A549 (cell line): ENCODE results near the gene DTD2. TPM values are rescaled to one million over a fixed set of nuclear protein-coding genes. Genes with fewer than 3 reads are reported as not detected.
"Not testable (repeated sequence)": the region's sequence is repeated elsewhere in the genome, so short reads cannot be mapped to it uniquely, and the experiment has no call there.

ENCODE experiments used
- ATAC-seq, 2 experiments: fragments of 200-7000 bp in 1 of 2; fragments of >200 bp in 1 of 2; cut with Nextera tagmentation in 1 of 2; cut with Tn5 transposase in 1 of 2; 3 replicates each; pipeline versions ENCODE4 v1.8.0 to v1.9.1; 2018 to 2020; ENCODE audit warnings: mild to moderate bottlenecking in 1 of 2, moderate library complexity in 1 of 2
- CTCF ChIA-PET: fragments of 300-600 bp; sonication (Branson Sonifier 250); formaldehyde crosslinking; extraction: SDS; loops from one replicate; lab custom pipeline; 2021; ENCODE audit warnings: antibody characterized with exemption, inconsistent platforms; lab: Yijun Ruan, JAX
- POLR2A ChIA-PET: fragments of 350-600 bp; formaldehyde crosslinking; extraction: SDS; loops from one replicate; lab custom pipeline; 2021; ENCODE audit warnings: antibody characterized with exemption, inconsistent platforms; lab: Yijun Ruan, JAX
- DNase-seq, 2 experiments: peaks; one replicate each; pipeline versions ENCODE4 v3.0.0 to v3.0.0-alpha.2; 2011 to 2016; ENCODE audit warnings: low read depth in 1 of 2, low spot score in 1 of 2
- FAIRE-seq: peaks from 2 replicates; lab custom pipeline; 2011; peaks lifted over from hg19 to GRCh38; lab: Jason Lieb, UNC
- H3K27ac ChIP-seq, 2 experiments: fragments of >200 bp; sonication (Bioruptor Twin); formaldehyde crosslinking; 3 replicates each; pipeline ENCODE4 v1.5.1; 2016 to 2017
- H3K4me1 ChIP-seq: fragments of >200 bp; sonication (Bioruptor Twin); formaldehyde crosslinking; 3 replicates; pipeline ENCODE4 v1.6.1; 2016
- H3K4me2 ChIP-seq: fragments of >200 bp; sonication (Bioruptor Twin); formaldehyde crosslinking; 3 replicates; pipeline ENCODE4 v1.6.1; 2016
- H3K4me3 ChIP-seq: fragments of >200 bp; sonication (Bioruptor Twin); formaldehyde crosslinking; 3 replicates; pipeline ENCODE4 v1.5.1; 2016
- H3K9me3 ChIP-seq: fragments of >200 bp; sonication (Bioruptor Twin); formaldehyde crosslinking; 3 replicates; pipeline ENCODE4 v1.6.1; 2016
- ATOH8 ChIP-seq: fragments of 250-450 bp; sonication (Bioruptor Pico); IDR thresholded peaks from 2 replicates; pipeline ENCODE4 v1.5.0; 2020; ENCODE audit warnings: low read depth, mild to moderate bottlenecking, moderate library complexity
- CBX2 ChIP-seq: fragments of 200-600 bp; sonication (generic); IDR thresholded peaks from 2 replicates; pipeline ENCODE4 v1.6.1; 2016; ENCODE audit warnings: low read depth, mild to moderate bottlenecking, borderline replicate concordance
- EP300 ChIP-seq, 2 experiments: fragments of >200 bp; sonication (Bioruptor Twin); formaldehyde crosslinking; IDR thresholded peaks; 2 replicates in 1 of 2; 3 replicates in 1 of 2; pipeline ENCODE4 v1.6.1; 2016 to 2017
- FOSB ChIP-seq: fragments of 250-450 bp; sonication (Bioruptor Pico); IDR thresholded peaks from 2 replicates; pipeline ENCODE4 v1.5.0; 2020; ENCODE audit warnings: mild to moderate bottlenecking, moderate library complexity
- HDAC2 ChIP-seq: fragments of 200-600 bp; sonication (generic); IDR thresholded peaks from 2 replicates; pipeline ENCODE4 v1.6.1; 2016
- HEYL ChIP-seq: fragments of 250-450 bp; sonication (Bioruptor Pico); IDR thresholded peaks from 2 replicates; pipeline ENCODE4 v1.8.0; 2021; ENCODE audit warnings: mild to moderate bottlenecking, moderate library complexity
- JUN ChIP-seq, 2 experiments: fragments of >200 bp; sonication (Bioruptor Twin); formaldehyde crosslinking; IDR thresholded peaks; 2 replicates in 1 of 2; 3 replicates in 1 of 2; pipeline ENCODE4 v1.6.1; 2016 to 2017
- MAFK ChIP-seq: fragments of 450-650 bp; IDR thresholded peaks from 2 replicates; pipeline ENCODE4 v1.6.1; 2014; ENCODE audit not compliant: partially characterized antibody
- MAZ ChIP-seq: fragments of 150-350 bp; IDR thresholded peaks from 2 replicates; pipeline ENCODE4 v1.6.1; 2014; ENCODE audit warnings: antibody characterized with exemption, low read depth, low read length, borderline replicate concordance
- NPAS2 ChIP-seq: fragments of 250-450 bp; sonication (Bioruptor Pico); IDR thresholded peaks from 2 replicates; pipeline ENCODE4 v1.8.0; 2022; ENCODE audit warnings: mild to moderate bottlenecking, moderate library complexity, borderline replicate concordance
- NR3C1 ChIP-seq: fragments of >200 bp; sonication (Bioruptor Twin); formaldehyde crosslinking; IDR thresholded peaks from 3 replicates; pipeline ENCODE4 v1.6.1; 2017
- PHF8 ChIP-seq: fragments of 200-600 bp; sonication (generic); IDR thresholded peaks from 2 replicates; pipeline ENCODE4 v1.6.1; 2016; ENCODE audit warnings: low read depth, mild to moderate bottlenecking, antibody characterized with exemption, moderate library complexity, borderline replicate concordance
- POLR2A ChIP-seq: IDR thresholded peaks from 2 replicates; pipeline ENCODE4 v1.6.1; 2012; ENCODE audit warnings: mild to moderate bottlenecking, low read length
- POLR2AphosphoS2 ChIP-seq: conservative IDR thresholded peaks from 2 replicates; pipeline ENCODE4 v1.6.1; 2012; ENCODE audit warnings: low read length, improper control_type of control experiment, inconsistent platforms
- RCOR1 ChIP-seq: fragments of 150-350 bp; IDR thresholded peaks from 2 replicates; pipeline ENCODE4 v1.6.1; 2014; ENCODE audit warnings: antibody characterized with exemption, low read length, low read depth
- RFX5 ChIP-seq: fragments of 450-650 bp; IDR thresholded peaks from 2 replicates; pipeline ENCODE4 v1.7.1; 2014; ENCODE audit warnings: antibody characterized with exemption, mild to moderate bottlenecking, moderate library complexity
- SMC3 ChIP-seq: fragments of >200 bp; sonication (Bioruptor Twin); formaldehyde crosslinking; IDR thresholded peaks from 3 replicates; pipeline ENCODE4 v1.6.1; 2018; ENCODE audit warnings: inconsistent platforms
- ZFP36 ChIP-seq: fragments of 450-650 bp; IDR thresholded peaks from 2 replicates; pipeline ENCODE4 v1.6.1; 2014; ENCODE audit warnings: borderline replicate concordance; ENCODE audit not compliant: partially characterized antibody
- ZNF302 ChIP-seq: fragments of 250-450 bp; sonication (Bioruptor Pico); IDR thresholded peaks from 2 replicates; pipeline ENCODE4 v1.9.0; 2021; ENCODE audit warnings: inconsistent platforms, mild to moderate bottlenecking, moderate library complexity
- WGBS: methylation state at CpG from one replicate; pipeline ENCODE4 v1.1.6; 2017; ENCODE audit errors: missing lambda C conversion rate; 5-methylcytosine and 5-hydroxymethylcytosine counted together
- polyA plus RNA-seq, 4 experiments: library from polyadenylated mRNA; depleted of rRNA in 3 of 4; stranded (reverse); fragments of >200 nt; fragmentation: RNase III in 1 of 4; extraction: RNeasy Plus Mini Kit Qiagen cat#74134 plus additional on column Dnase treatment in 1 of 4; gene quantifications; 2 replicates in 3 of 4; 3 replicates in 1 of 4; pipeline ENCODE4 v1.2.3, GENCODE V29; 2011 to 2017
- TF ChIP-seq, protein P1 (sequence below): IDR thresholded peaks from 2 replicates; pipeline ENCODE4 v1.6.1; 2012

Gene DTD2
- polyA plus RNA-seq, 2 of the 4 experiments (the other 2 are of a cell fraction): 28.5 to 39.5 TPM

DNA sequence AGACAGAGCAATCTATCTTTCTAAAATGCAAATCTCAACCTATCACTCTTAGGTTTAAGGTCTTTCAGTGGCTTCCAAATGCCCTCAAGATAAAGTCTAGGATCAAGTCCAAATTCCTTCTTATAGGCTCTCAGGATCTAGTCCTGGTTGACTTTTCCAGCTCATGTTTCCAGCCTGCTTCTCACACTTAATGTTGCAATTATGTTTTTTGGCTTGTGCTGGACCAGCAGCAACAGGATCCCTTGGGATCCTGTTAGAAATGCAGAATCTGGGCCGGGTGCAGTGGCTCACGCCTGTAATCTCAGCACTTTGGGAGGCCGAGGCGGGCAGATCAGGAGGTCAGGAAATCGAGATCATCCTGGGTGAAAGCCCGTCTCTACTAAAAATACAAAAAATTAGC lies 19.9 kb upstream of the DTD2 start:
- ChIA-PET CTCF (no interaction called here), POLR2A (no interaction called here)
- ATAC-seq (no peak), DNase-seq (no peak), FAIRE-seq (no peak)
- WGBS: 84% methylated on average over 6 of the region's 6 CpGs
- Histone ChIP-seq H3K4me2 (no peak overlapping the region), H3K4me3 (no peak overlapping the region), H3K4me1 (no peaks in the 10 kb centered on the region), H3K9me3 (no peaks in the 10 kb centered on the region), H3K27ac (no peak overlapping the region)
- TF ChIP-seq JUN (IDR thresholded peaks at IDR 0.05) (no peak), POLR2AphosphoS2 (no peak), HDAC2 (no peak), ZNF302 (CRISPR knock-in tag) (no peak), EP300 (IDR thresholded peaks at IDR 0.05) (no peak)
- TF ChIP-seq, protein P1, sequence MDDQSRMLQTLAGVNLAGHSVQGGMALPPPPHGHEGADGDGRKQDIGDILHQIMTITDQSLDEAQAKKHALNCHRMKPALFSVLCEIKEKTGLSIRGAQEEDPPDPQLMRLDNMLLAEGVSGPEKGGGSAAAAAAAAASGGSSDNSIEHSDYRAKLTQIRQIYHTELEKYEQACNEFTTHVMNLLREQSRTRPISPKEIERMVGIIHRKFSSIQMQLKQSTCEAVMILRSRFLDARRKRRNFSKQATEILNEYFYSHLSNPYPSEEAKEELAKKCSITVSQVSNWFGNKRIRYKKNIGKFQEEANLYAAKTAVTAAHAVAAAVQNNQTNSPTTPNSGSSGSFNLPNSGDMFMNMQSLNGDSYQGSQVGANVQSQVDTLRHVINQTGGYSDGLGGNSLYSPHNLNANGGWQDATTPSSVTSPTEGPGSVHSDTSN: no peak

DNA sequence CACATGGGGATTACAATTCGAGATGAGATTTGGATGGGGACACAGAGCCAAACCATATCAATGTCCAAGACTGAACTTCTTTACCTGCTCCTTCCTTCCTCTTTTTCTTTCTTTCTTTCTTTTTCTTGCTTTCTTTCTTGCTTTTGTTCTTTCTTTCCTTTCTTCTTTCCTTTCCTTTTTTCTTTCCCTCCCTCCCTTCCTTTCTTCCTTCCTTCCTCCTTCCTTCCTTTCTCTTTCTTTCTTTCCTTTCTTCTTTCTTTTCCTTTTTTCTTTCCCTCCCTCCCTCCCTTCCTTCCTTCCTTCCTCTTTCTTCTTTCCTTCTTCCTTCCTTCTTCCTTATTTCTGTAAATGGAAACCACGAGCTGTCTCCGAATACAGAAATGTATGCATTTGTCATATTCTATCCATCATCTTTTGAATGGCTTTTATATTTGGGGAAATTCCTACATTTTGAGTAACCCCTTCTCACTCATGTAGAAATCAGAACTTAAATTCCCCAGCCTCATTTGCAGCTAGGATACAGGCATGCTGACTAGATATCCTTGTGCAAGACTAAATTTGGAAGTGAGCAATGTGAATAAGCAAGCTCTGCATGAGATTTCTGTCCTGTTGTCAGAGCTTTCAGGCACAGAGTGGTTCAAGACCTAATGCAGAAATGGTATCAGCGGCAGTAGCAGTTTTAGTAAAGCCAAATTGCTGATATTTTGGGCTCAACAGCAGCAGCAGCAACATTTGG lies 19.0 kb upstream of the DTD2 start:
- H3K4me2 ChIP-seq: no peak overlapping the region
- ChIA-PET POLR2A (no interaction called here), CTCF (no interaction called here)
- WGBS: 57% methylated on average over 4 of the region's 4 CpGs
- TF ChIP-seq PHF8 (no peak), POLR2A (no peak), SMC3 (no peak), NR3C1 (no peak), NPAS2 (CRISPR knock-in tag) (no peak), RFX5 (no peak), ZFP36 (no peak), ATOH8 (CRISPR knock-in tag) (no peak), MAFK (no peak), HEYL (no peak)
- DNase-seq: no peak
- no peaks in the 10 kb centered on the region for H3K4me1 ChIP-seq
- no peak for FAIRE-seq
- ATAC-seq: no peak
- no peak overlapping the region for H3K27ac ChIP-seq
- H3K4me3 ChIP-seq: no peak overlapping the region
- H3K9me3 ChIP-seq: no peaks in the 10 kb centered on the region

DNA sequence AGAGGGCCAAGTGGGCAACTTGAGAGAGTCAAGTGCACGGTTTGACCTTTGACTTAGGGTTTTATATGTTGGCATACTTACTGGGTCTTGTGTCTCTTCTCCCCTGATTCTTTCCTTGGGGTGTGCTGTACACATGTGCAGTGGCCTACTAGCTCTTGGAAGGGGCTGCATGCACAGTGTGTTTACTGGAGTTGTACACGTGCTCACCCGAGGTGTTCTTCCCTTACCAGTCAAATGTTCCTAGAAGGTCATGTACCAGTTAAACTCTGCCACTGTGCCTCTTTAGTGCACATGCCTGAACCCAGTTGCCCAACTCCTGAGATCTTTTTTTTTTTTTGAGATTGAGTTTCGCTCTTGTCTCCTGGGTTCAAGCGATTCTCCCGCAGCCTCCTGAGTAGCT lies 9.2 kb upstream of the DTD2 start:
- ATAC-seq: no peak
- no peaks in the 10 kb centered on the region for H3K9me3 ChIP-seq
- no peak overlapping the region for H3K27ac ChIP-seq
- H3K4me2 ChIP-seq: no peak overlapping the region
- DNase-seq: no peak
- no peak for FAIRE-seq
- H3K4me1 ChIP-seq: no peaks in the 10 kb centered on the region
- no peak for TF ChIP-seq CBX2
- no peak for TF ChIP-seq MAZ
- WGBS: 80% methylated on average over 6 of the region's 6 CpGs
- CTCF ChIA-PET: no interaction called here
- H3K4me3 ChIP-seq: no peak overlapping the region
- POLR2A ChIA-PET: no interaction called here

- TF ChIP-seq JUN (IDR thresholded peaks at IDR 0.05) (no peak), SMC3 (no peak), FOSB (CRISPR knock-in tag) (no peak), NPAS2 (CRISPR knock-in tag) (no peak), RCOR1 (no peak)
- ATAC-seq (no peak), DNase-seq (no peak), FAIRE-seq (no peak)
- Histone ChIP-seq H3K4me1 (no peaks in the 10 kb centered on the region), H3K9me3 (no peaks in the 10 kb centered on the region), H3K4me2 (no peak overlapping the region), H3K4me3 (no peak overlapping the region), H3K27ac (no peak overlapping the region)
- ChIA-PET CTCF (no interaction called here), POLR2A (no interaction called here)
Observed at GRCh38 chr14:31465111-31465510, 7.8 kb upstream of the DTD2 start.

DNA sequence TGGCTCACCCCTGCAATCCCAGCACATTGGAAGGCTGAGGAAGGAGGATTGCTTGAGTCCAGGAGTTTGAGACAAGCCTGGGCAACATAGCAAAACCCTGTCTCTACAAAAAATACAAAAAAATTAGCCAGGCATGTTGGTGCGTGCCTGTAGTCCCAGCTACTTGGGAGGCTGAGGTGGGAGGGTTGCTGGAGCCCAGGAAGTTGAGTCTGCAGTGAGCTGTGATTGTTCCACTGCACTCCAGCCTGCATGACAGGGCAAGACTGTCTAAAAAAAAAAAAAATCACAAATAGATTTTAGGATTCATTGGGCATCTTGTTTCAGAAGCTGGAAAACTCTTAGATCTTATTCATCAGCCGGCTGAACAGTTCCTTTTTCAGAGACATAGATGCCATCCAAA lies 5.1 kb upstream of the DTD2 start:
- not testable (repeated sequence) for H3K9me3 ChIP-seq, ATAC-seq, DNase-seq, H3K27ac ChIP-seq, H3K4me2 ChIP-seq, FAIRE-seq, H3K4me3 ChIP-seq
- ChIA-PET CTCF (interaction anchor here (0.8 to 1.8 kb wide), 3 partner anchors 13 to 472 kb away, joined by 3 read pairs; no protein-coding TSS in a partner anchor), POLR2A (interaction anchor here (2.0 kb wide), 1 partner anchor 42 kb away, joined by 5 read pairs; the partner anchor contains the start of gene HEATR5A)
- WGBS: 94% methylated on average over 2 of the region's 2 CpGs
- peaks cover 11% of the 10 kb centered on the region for H3K4me1 ChIP-seq
